ENCODE data around the gene NR2F2. TPM values are rescaled to one million over a fixed set of nuclear protein-coding genes. Genes with fewer than 3 reads are reported as not detected.

The NR2F2 gene
- total RNA-seq, 2 experiments from 2014 or later, result not detected

DNA sequence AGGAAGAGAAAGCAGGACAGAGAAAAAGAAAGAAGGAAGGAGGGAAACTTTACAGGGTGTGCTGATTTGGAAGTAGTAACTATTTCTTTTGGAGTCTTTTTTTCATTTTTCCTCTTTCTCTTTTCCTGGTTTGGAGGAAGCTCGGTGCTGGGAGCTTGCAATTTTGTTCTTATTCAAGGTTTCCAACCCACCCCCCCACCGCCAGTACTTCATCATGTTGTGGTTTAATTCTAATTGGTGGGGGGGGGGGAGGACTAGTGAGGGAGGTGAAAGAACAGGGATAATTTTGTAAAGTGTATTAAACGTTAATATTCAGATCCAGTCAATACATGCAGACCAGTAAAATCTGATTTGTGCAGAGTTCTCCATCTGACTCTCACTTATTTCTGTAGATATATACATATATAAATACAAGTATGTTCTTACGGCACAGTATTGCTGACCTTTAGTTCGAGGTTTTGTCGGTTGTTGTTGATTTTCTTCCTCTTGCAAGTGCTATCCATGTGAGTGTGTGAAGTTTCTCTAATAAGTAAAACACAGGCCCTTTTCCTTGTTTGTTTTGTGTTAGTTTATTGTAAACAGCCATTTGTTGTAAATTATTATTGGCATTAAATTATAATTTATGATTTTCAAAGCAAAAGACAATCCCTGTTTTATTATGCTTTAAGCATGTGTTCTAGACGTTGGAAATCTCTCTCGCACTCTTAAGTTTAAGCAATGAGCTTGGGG lies 9.3 kb downstream of the NR2F2 start:
- H3K4me3 Mint-ChIP-seq, result no peak overlapping the region
- H3K27me3 Mint-ChIP-seq, result peaks cover 83% of the 10 kb centered on the region
- H3K9me3 Mint-ChIP-seq, result peaks cover 2% of the 10 kb centered on the region
- ATAC-seq (no peak), DNase-seq (no peak)
- ChIA-PET POLR2A (no interaction called here), CTCF (no interaction called here)
- intact Hi-C loops (cut with micrococcal nuclease), result loop anchor here (5.0 kb wide), 1 partner anchor 73 kb away; no protein-coding TSS in a partner anchor
- no peak overlapping the region for H3K27ac Mint-ChIP-seq
- TF ChIP-seq, protein P1, sequence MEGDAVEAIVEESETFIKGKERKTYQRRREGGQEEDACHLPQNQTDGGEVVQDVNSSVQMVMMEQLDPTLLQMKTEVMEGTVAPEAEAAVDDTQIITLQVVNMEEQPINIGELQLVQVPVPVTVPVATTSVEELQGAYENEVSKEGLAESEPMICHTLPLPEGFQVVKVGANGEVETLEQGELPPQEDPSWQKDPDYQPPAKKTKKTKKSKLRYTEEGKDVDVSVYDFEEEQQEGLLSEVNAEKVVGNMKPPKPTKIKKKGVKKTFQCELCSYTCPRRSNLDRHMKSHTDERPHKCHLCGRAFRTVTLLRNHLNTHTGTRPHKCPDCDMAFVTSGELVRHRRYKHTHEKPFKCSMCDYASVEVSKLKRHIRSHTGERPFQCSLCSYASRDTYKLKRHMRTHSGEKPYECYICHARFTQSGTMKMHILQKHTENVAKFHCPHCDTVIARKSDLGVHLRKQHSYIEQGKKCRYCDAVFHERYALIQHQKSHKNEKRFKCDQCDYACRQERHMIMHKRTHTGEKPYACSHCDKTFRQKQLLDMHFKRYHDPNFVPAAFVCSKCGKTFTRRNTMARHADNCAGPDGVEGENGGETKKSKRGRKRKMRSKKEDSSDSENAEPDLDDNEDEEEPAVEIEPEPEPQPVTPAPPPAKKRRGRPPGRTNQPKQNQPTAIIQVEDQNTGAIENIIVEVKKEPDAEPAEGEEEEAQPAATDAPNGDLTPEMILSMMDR (IDR thresholded peaks at IDR 0.05), result no peak
- peaks cover 4% of the 10 kb centered on the region for H3K4me1 Mint-ChIP-seq (ENCODE audit: low read depth)
- peaks cover 6% of the 10 kb centered on the region for H3K36me3 Mint-ChIP-seq (ENCODE audit: low read depth)

DNA sequence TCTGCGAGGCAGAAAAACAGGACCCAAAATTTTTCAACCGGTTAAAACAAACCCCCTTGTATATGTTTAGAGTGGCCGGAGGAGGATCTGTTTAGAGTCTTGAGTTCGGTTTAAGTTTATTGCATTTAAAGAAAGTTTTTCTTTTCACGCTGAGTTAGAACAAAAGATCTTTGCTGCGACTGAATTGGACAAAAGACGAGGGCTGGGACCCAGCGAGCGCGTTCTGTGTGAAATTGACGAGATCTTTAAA lies 9.8 kb downstream of the NR2F2 start:
- peaks cover 2% of the 10 kb centered on the region for H3K9me3 Mint-ChIP-seq
- H3K36me3 Mint-ChIP-seq (ENCODE audit: low read depth), result peaks cover 6% of the 10 kb centered on the region
- no peak overlapping the region for H3K27ac Mint-ChIP-seq
- ChIA-PET POLR2A (no interaction called here), CTCF (no interaction called here)
- H3K4me1 Mint-ChIP-seq (ENCODE audit: low read depth), result peaks cover 4% of the 10 kb centered on the region
- ATAC-seq (no peak), DNase-seq (no peak)
- H3K4me3 Mint-ChIP-seq, result no peak overlapping the region
- TF ChIP-seq, protein P1 (IDR thresholded peaks at IDR 0.05), result no peak
- intact Hi-C loops (cut with micrococcal nuclease), result loop anchor here (5.0 kb wide), 1 partner anchor 72 kb away; no protein-coding TSS in a partner anchor
- peaks cover 84% of the 10 kb centered on the region for H3K27me3 Mint-ChIP-seq

DNA sequence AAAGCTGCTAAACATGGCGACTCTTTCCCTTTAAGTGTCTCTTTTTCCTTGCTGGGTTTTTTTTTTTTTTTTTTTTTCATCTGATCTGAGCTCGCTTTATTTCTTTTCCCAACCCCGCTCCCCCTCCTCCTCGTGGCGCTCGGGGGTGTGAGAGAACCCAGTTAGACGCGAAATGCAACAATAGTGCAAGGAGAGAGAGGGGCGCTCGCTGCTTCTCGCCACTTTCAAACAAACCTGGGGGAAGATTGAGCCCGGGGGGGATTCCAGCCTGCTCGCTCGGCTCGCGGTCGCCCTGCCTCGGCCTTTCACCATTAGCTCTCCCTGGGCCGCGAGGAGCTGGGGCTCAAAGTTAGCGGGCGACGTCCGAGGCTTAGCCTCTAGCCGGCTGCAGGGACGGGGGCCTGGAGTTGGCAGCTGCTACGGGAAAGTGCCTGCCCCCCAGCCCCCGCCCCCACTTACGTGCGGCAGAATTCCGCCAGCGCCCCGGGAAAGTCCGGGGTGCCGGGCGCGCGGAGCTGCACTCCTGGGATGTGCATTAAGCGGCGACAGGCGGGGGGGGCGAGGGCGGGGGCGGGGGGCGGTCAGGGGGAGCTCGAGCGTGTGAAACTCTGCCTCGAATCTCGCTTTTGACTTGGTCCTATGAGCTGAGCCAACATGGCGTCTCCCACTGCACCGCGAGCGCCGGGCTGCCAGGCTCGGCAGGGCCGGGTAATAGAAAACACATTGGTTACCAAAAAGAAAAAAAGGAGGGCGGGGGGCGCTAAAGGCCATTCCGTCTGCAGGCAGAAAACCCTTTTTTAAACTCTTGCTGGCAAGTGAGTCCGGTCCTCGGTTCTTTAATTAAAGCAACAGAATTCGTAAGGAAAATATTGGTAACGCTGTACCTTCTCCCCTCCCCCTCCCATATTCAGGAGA lies 10.4 kb downstream of the NR2F2 start:
- no peak overlapping the region for H3K27ac Mint-ChIP-seq
- H3K27me3 Mint-ChIP-seq, result peaks cover 84% of the 10 kb centered on the region
- POLR2A ChIA-PET, result no interaction called here
- TF ChIP-seq, protein P1 (IDR thresholded peaks at IDR 0.05), result no peak
- no peak for DNase-seq
- H3K9me3 Mint-ChIP-seq, result peaks cover 2% of the 10 kb centered on the region
- intact Hi-C loops (cut with micrococcal nuclease), result loop anchor here (5.0 kb wide), 1 partner anchor 71 kb away; no protein-coding TSS in a partner anchor
- H3K36me3 Mint-ChIP-seq (ENCODE audit: low read depth), result peaks cover 6% of the 10 kb centered on the region
- no peak overlapping the region for H3K4me3 Mint-ChIP-seq
- CTCF ChIA-PET, result no interaction called here
- ATAC-seq, result no peak
- peaks cover 4% of the 10 kb centered on the region for H3K4me1 Mint-ChIP-seq (ENCODE audit: low read depth)

DNA sequence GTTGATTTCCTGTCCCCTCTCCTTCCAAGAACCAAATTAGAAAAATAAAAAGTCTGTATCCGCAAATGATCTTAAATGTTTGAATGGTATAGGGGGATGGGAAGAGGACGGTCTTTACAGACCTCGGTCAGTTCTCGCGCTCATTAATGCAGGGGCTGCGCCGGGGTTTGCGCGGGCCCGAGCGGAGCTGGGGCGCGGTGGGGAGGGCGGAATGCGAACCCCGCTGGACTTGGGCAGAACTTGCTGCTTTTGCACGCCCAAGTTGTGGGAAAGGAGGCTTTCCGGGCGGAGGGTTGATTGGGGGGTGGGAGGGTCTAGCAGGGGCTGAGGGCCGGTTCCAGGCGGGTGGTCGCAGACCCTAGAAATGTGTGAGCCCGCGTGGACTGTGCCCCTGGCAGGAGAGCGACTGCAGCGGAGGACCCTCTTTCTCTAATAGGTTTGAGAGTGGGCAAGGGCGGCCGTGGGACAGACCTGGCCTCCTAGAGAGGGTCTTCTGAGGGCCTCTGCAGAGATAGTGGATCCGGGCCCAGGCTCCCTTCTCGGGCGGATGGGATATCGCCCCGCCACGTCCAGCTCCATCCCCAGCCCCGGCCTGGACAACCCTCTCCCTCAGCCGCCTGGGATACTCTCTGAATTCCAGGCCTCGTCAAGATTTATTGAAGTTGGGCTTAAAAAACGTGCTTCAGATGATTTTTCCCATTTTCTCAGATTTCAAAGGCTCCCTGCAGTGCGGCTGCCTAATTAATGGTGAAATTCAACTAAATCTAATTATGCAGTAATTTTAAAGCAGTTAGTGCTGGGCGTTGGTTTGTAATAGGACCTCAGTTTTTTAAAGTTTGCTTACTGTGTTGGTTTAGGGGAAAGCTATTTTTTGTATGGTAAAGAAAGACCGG lies 11.3 kb downstream of the NR2F2 start:
- peaks cover 2% of the 10 kb centered on the region for H3K9me3 Mint-ChIP-seq
- DNase-seq (no peak), ATAC-seq (no peak)
- no peak overlapping the region for H3K4me3 Mint-ChIP-seq
- peaks cover 4% of the 10 kb centered on the region for H3K4me1 Mint-ChIP-seq (ENCODE audit: low read depth)
- intact Hi-C loops (cut with micrococcal nuclease), result loop anchor here (5.0 kb wide), 1 partner anchor 71 kb away; no protein-coding TSS in a partner anchor
- TF ChIP-seq, protein P1 (IDR thresholded peaks at IDR 0.05), result no peak
- ChIA-PET POLR2A (no interaction called here), CTCF (no interaction called here)
- peaks cover 84% of the 10 kb centered on the region for H3K27me3 Mint-ChIP-seq
- peaks cover 6% of the 10 kb centered on the region for H3K36me3 Mint-ChIP-seq (ENCODE audit: low read depth)
- no peak overlapping the region for H3K27ac Mint-ChIP-seq
